KMS-11 (cell line): Measurements from ENCODE around the gene YRDC.

Experiments
- H2AFZ ChIP-seq: fragments of 200-600 bp; sonication (generic); 2 replicates; pipeline ENCODE4 v1.6.1; 2016; ENCODE audit warnings: antibody characterized with exemption, mixed run types, low read depth
- H3K27ac ChIP-seq: fragments of 200-600 bp; sonication (generic); 2 replicates; pipeline ENCODE4 v1.6.1; 2016; ENCODE audit warnings: mild to moderate bottlenecking, mixed run types
- H3K27me3 ChIP-seq: fragments of 200-600 bp; sonication (generic); 2 replicates; pipeline ENCODE4 v1.6.1; 2017; ENCODE audit warnings: mild to moderate bottlenecking, low read depth, mixed run types, moderate library complexity; ENCODE audit not compliant: insufficient read depth
- H3K36me3 ChIP-seq: fragments of 200-600 bp; sonication (generic); 2 replicates; pipeline ENCODE4 v1.6.1; 2017; ENCODE audit warnings: mild to moderate bottlenecking, mixed run types; ENCODE audit not compliant: insufficient read depth
- H3K4me1 ChIP-seq: fragments of 200-600 bp; sonication (generic); 2 replicates; pipeline ENCODE4 v1.6.1; 2016; ENCODE audit warnings: mild to moderate bottlenecking, low read depth, mixed run types; ENCODE audit not compliant: poor library complexity, severe bottlenecking
- H3K4me2 ChIP-seq: fragments of 200-600 bp; sonication (generic); 2 replicates; pipeline ENCODE4 v1.7.0; 2016; ENCODE audit warnings: mild to moderate bottlenecking, mixed run types
- H3K4me3 ChIP-seq: fragments of 200-600 bp; sonication (generic); IDR thresholded peaks from 2 replicates; pipeline ENCODE4 v1.6.1; 2017; ENCODE audit warnings: low read depth, low read length, mixed read lengths; ENCODE audit not compliant: insufficient read depth
- H3K79me2 ChIP-seq: fragments of 200-600 bp; sonication (generic); 2 replicates; pipeline ENCODE4 v1.6.1; 2016; ENCODE audit warnings: low read depth, mixed run types; ENCODE audit not compliant: insufficient read depth
- H3K9ac ChIP-seq: fragments of 200-600 bp; sonication (generic); 2 replicates; pipeline ENCODE4 v1.6.1; 2016; ENCODE audit warnings: mild to moderate bottlenecking, mixed run types
- H4K20me1 ChIP-seq: fragments of 200-600 bp; sonication (generic); 2 replicates; pipeline ENCODE4 v1.6.1; 2016; ENCODE audit warnings: mild to moderate bottlenecking, mixed run types; ENCODE audit not compliant: insufficient read depth
- CTCF ChIP-seq: fragments of 200-600 bp; sonication (generic); conservative IDR thresholded peaks from 2 replicates; pipeline ENCODE4 v1.6.1; 2017; ENCODE audit warnings: low read depth, mild to moderate bottlenecking, antibody characterized with exemption, low read length, moderate library complexity, mixed read lengths

The YRDC gene

GRCh38 chr1:37753473-37754321 lies 54.3 kb downstream of the YRDC start:
- H3K27me3 ChIP-seq, result no peaks in the 10 kb centered on the region; the same call in 1 of the 2 replicates
- no peaks in the 10 kb centered on the region for H3K4me1 ChIP-seq
- H2AFZ ChIP-seq, result no peak overlapping the region
- no peak overlapping the region for H3K4me2 ChIP-seq
- H3K79me2 ChIP-seq, result no peaks in the 10 kb centered on the region
- H4K20me1 ChIP-seq, result no peaks in the 10 kb centered on the region
- no peak overlapping the region for H3K27ac ChIP-seq
- no peak for TF ChIP-seq CTCF
- no peaks in the 10 kb centered on the region for H3K36me3 ChIP-seq
- no peak overlapping the region for H3K9ac ChIP-seq
- H3K4me3 ChIP-seq, result no peak overlapping the region
